Liver (tissue), 3 donors: ENCODE data around the gene ABTB2.

Experiments used
- ATF3 ChIP-seq: IDR thresholded peaks from 2 replicates; pipeline ENCODE4 v1.6.1; 2016; ENCODE audit warnings: antibody characterized with exemption
- EGR1 ChIP-seq, 2 donors: IDR thresholded peaks; 2 replicates each; pipeline ENCODE4 v1.6.1; 2016 to 2018; ENCODE audit warnings: antibody characterized with exemption in 2 of 2, low read depth in 2 of 2
- FOXA2 ChIP-seq: IDR thresholded peaks from 2 replicates; pipeline ENCODE4 v1.6.1; 2016; ENCODE audit warnings: antibody characterized with exemption
- GABPA ChIP-seq, 2 donors: IDR thresholded peaks in 1 of 2; conservative IDR thresholded peaks in 1 of 2; 2 replicates each; pipeline ENCODE4 v1.6.1; 2016; ENCODE audit warnings: antibody characterized with exemption in 2 of 2, mild to moderate bottlenecking in 1 of 2, moderate library complexity in 1 of 2
- HNF4A ChIP-seq, 2 donors: conservative IDR thresholded peaks; 2 replicates each; pipeline ENCODE4 v1.6.1; 2016; ENCODE audit warnings: antibody characterized with exemption in 2 of 2, mild to moderate bottlenecking in 2 of 2
- JUND ChIP-seq, 2 donors: IDR thresholded peaks; 2 replicates each; pipeline ENCODE4 v1.6.1; 2016; ENCODE audit warnings: antibody characterized with exemption in 2 of 2
- RAD21 ChIP-seq, 2 donors: IDR thresholded peaks; 2 replicates each; pipeline ENCODE4 v1.6.1; 2016; ENCODE audit warnings: antibody characterized with exemption in 2 of 2, mild to moderate bottlenecking in 2 of 2
- REST ChIP-seq: IDR thresholded peaks from 2 replicates; pipeline ENCODE4 v1.6.1; 2016; ENCODE audit warnings: antibody characterized with exemption, mild to moderate bottlenecking
- RXRA ChIP-seq, 2 donors: IDR thresholded peaks; 2 replicates each; pipeline ENCODE4 v1.6.1; 2017 to 2018; ENCODE audit warnings: antibody characterized with exemption in 2 of 2, mild to moderate bottlenecking in 1 of 2
- TAF1 ChIP-seq: conservative IDR thresholded peaks from 2 replicates; pipeline ENCODE4 v1.6.1; 2016; ENCODE audit warnings: antibody characterized with exemption, mild to moderate bottlenecking
- YY1 ChIP-seq: IDR thresholded peaks from 2 replicates; pipeline ENCODE4 v1.6.1; 2016; ENCODE audit warnings: antibody characterized with exemption, mild to moderate bottlenecking
- ZBTB33 ChIP-seq: IDR thresholded peaks from 2 replicates; pipeline ENCODE4 v1.6.1; 2016; ENCODE audit warnings: antibody characterized with exemption
- TF ChIP-seq, protein P1 (sequence below): fragments of 150-350 bp; IDR thresholded peaks from 2 replicates; pipeline ENCODE4 v1.5.1; 2017; ENCODE audit warnings: improper control_type of control experiment, low read depth, low read length; ENCODE audit not compliant: missing input control
- TF ChIP-seq, protein P2 (sequence below): IDR thresholded peaks from 2 replicates; pipeline ENCODE4 v1.6.1; 2016; ENCODE audit warnings: antibody characterized with exemption
- donor health status: healthy.
- donor health status: healthy.

- TF ChIP-seq ATF3 (no peak), RAD21 (IDR thresholded peaks at IDR 0.05) (no peak), RXRA (IDR thresholded peaks at IDR 0.05) (no peak), GABPA (IDR thresholded peaks at IDR 0.05 in 1 of 2, conservative IDR thresholded peaks at IDR 0.05 in 1 of 2) (no peak), EGR1 (IDR thresholded peaks at IDR 0.05; ENCODE audit: low read depth in 2 of 2) (no peak), HNF4A (conservative IDR thresholded peaks at IDR 0.05) (no peak), JUND (IDR thresholded peaks at IDR 0.05) (no peak), YY1 (no peak), TAF1 (no peak), REST (no peak), ZBTB33 (no peak), FOXA2 (no peak)
- TF ChIP-seq, protein P1, sequence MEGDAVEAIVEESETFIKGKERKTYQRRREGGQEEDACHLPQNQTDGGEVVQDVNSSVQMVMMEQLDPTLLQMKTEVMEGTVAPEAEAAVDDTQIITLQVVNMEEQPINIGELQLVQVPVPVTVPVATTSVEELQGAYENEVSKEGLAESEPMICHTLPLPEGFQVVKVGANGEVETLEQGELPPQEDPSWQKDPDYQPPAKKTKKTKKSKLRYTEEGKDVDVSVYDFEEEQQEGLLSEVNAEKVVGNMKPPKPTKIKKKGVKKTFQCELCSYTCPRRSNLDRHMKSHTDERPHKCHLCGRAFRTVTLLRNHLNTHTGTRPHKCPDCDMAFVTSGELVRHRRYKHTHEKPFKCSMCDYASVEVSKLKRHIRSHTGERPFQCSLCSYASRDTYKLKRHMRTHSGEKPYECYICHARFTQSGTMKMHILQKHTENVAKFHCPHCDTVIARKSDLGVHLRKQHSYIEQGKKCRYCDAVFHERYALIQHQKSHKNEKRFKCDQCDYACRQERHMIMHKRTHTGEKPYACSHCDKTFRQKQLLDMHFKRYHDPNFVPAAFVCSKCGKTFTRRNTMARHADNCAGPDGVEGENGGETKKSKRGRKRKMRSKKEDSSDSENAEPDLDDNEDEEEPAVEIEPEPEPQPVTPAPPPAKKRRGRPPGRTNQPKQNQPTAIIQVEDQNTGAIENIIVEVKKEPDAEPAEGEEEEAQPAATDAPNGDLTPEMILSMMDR, result no peak
- TF ChIP-seq, protein P2, sequence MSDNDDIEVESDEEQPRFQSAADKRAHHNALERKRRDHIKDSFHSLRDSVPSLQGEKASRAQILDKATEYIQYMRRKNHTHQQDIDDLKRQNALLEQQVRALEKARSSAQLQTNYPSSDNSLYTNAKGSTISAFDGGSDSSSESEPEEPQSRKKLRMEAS, result no peak
Observed at GRCh38 chr11:34204396-34205279, 153.2 kb downstream of the ABTB2 start.
